ENCODE data around the gene KRT26. TPM values are rescaled to one million over a fixed set of nuclear protein-coding genes. Genes with fewer than 3 reads are reported as not detected.
"Not testable (repeated sequence)": the region's sequence is repeated elsewhere in the genome, so short reads cannot be mapped to it uniquely, and the experiment has no call there.

The KRT26 gene
- total RNA-seq, 1 donor from 2014 or later = not detected

- DNase-seq (ENCODE audit: low spot score); intact Hi-C loops (cut with DNase I): not testable (repeated sequence)
Measured at GRCh38 chr17:40748666-40749065, 23.3 kb downstream of the KRT26 start.

- intact Hi-C loops (cut with DNase I) = no loop called here
- no peak for DNase-seq (ENCODE audit: low spot score)
Measured at GRCh38 chr17:40738553-40738952, 33.4 kb downstream of the KRT26 start.

GRCh38 chr17:40735016-40735415 lies 37.0 kb downstream of the KRT26 start:
- no peak for DNase-seq (ENCODE audit: low spot score)
- intact Hi-C loops (cut with DNase I) = no loop called here

GRCh38 chr17:40734018-40734417 lies 38.0 kb downstream of the KRT26 start:
- intact Hi-C loops (cut with DNase I) = no loop called here
- no peak for DNase-seq (ENCODE audit: low spot score)

- DNase-seq (ENCODE audit: low spot score) = no peak
- intact Hi-C loops (cut with DNase I) = no loop called here
Measured at GRCh38 chr17:40730970-40731369, 41.0 kb downstream of the KRT26 start.

- DNase-seq (ENCODE audit: low spot score) = no peak
- intact Hi-C loops (cut with DNase I) = no loop called here
Measured at GRCh38 chr17:40727447-40728231, 44.4 kb downstream of the KRT26 start.

GRCh38 chr17:40726919-40727318 lies 45.1 kb downstream of the KRT26 start:
- intact Hi-C loops (cut with DNase I) = no loop called here
- no peak for DNase-seq (ENCODE audit: low spot score)

- no peak for DNase-seq (ENCODE audit: low spot score)
- intact Hi-C loops (cut with DNase I) = no loop called here
Measured at GRCh38 chr17:40724656-40725055, 47.3 kb downstream of the KRT26 start.

- intact Hi-C loops (cut with DNase I) = no loop called here
- DNase-seq (ENCODE audit: low spot score) = no peak
Measured at GRCh38 chr17:40722241-40722640, 49.8 kb downstream of the KRT26 start.

GRCh38 chr17:40720899-40721298 lies 51.1 kb downstream of the KRT26 start:
- DNase-seq (ENCODE audit: low spot score) = no peak
- intact Hi-C loops (cut with DNase I) = no loop called here

GRCh38 chr17:40718930-40719329 lies 53.1 kb downstream of the KRT26 start:
- no peak for DNase-seq (ENCODE audit: low spot score)
- intact Hi-C loops (cut with DNase I) = no loop called here

- no peak for DNase-seq (ENCODE audit: low spot score)
- intact Hi-C loops (cut with DNase I) = no loop called here
Measured at GRCh38 chr17:40717776-40718175, 54.2 kb downstream of the KRT26 start.

Other genes with a start within 250 kb of the KRT26 start
- 0.32 TPM for gene CCR7, start 206.7 kb downstream of the KRT26 start, total RNA-seq
- gene SMARCE1, start 124.4 kb downstream of the KRT26 start, total RNA-seq = 77.7 TPM
- not detected for gene KRT222, start 107.0 kb downstream of the KRT26 start, total RNA-seq
- gene KRT24, start 68.4 kb downstream of the KRT26 start, total RNA-seq = not detected
- gene KRT25, start 16.9 kb downstream of the KRT26 start, total RNA-seq = not detected
- gene KRT27, start 10.3 kb upstream of the KRT26 start, total RNA-seq = not detected
- not detected for gene KRT28, start 27.8 kb upstream of the KRT26 start, total RNA-seq
- gene KRT10, start 50.4 kb upstream of the KRT26 start, total RNA-seq = 45.2 TPM
- not detected for gene KRT12, start 95.0 kb upstream of the KRT26 start, total RNA-seq
- gene KRT20, start 113.0 kb upstream of the KRT26 start, total RNA-seq = not detected
- gene KRT23, start 165.4 kb upstream of the KRT26 start, total RNA-seq = 0.13 TPM
- gene KRT39, start 194.7 kb upstream of the KRT26 start, total RNA-seq = not detected
- not detected for gene KRT40, start 212.1 kb upstream of the KRT26 start, total RNA-seq
- gene KRTAP3-3, start 222.0 kb upstream of the KRT26 start, total RNA-seq = not detected
- gene KRTAP3-2, start 227.7 kb upstream of the KRT26 start, total RNA-seq = not detected
- gene KRTAP3-1, start 236.9 kb upstream of the KRT26 start, total RNA-seq = not detected

All from cardiac septum (tissue), 1 donor.